GM19238 (cell line): ENCODE results near the gene ADAP1.
"Not testable (repeated sequence)": the region's sequence is repeated elsewhere in the genome, so short reads cannot be mapped to it uniquely, and the experiment has no call there.

Source experiments
- DNase-seq: peaks from one replicate; pipeline ENCODE4 v3.0.0; 2011; ENCODE audit warnings: low spot score; ENCODE audit not compliant: insufficient read length

ADAP1 gene, protein sequence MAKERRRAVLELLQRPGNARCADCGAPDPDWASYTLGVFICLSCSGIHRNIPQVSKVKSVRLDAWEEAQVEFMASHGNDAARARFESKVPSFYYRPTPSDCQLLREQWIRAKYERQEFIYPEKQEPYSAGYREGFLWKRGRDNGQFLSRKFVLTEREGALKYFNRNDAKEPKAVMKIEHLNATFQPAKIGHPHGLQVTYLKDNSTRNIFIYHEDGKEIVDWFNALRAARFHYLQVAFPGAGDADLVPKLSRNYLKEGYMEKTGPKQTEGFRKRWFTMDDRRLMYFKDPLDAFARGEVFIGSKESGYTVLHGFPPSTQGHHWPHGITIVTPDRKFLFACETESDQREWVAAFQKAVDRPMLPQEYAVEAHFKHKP

DNA sequence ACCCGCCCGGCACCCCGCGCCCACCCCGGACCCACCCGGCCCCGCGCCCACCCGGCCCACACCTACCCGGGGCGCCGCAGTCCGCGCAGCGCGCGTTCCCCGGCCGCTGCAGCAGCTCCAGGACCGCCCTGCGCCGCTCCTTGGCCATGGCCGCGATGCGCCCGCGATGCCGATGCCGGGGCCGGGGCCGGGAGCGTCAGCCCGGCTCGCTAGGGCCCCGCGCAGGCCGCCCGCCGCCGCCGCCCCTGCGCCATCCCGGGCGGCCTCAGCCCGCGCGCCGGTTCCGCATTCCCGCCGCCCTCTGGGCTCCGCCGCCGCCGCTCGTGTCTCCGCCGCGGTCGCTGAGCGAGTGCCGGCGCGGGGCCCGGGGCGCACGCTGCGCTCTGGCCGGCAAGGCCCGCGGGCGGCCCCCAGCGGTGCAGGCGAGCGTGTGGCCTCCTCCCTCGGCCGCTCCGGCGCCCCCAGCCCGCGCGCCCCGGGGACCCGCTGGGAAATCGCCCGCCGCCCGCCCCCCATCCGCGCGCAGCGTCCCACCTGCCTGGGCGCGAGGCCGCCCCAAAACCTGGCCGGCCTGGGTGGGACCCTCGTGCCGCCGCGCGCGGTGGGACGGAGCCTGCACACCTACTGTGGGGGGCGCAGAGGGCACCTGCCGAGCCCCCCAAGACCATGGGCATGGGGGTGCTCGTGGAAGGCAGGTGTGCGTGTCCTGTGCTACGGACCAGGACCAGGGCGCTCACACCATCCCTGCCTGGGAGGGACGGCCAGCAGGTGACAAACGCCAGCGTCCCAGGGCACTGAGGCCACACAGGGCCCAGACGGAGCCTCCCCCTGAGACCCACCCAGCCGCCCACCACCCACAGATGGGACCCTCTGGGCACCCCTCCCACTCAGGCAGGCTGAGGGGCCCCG, at the start of gene ADAP1:
TSS of gene ADAP1 (minus strand) at position 351 of the 909 bp plus-strand sequence. CDS start at position 148, 203 bp downstream.
- peak; percentile 79 for DNase-seq

GRCh38 chr7:1002445-1002844, 48.0 kb upstream of the ADAP1 start:
- DNase-seq = not testable (repeated sequence)

DNA sequence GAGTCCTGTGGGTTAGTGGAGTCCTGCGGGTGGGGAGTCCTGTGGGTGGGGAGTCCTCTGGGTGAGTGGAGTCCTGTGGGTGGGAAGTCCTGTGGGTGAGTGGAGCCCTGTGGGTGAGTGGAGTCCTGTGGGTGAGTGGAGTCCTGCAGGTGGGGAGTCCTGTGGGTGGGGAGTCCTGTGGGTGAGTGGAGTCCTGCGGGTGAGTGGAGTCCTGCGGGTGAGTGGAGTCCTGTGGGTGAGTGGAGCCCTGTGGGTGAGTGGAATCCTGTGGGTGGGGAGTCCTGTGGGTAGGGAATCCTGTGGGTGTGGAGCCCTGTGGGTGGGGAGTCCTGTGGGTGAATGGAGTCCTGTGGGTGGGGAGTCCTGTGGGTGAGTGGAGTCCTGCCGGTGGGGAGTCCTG, 47.5 kb upstream of the ADAP1 start:
- not testable (repeated sequence) for DNase-seq

DNA sequence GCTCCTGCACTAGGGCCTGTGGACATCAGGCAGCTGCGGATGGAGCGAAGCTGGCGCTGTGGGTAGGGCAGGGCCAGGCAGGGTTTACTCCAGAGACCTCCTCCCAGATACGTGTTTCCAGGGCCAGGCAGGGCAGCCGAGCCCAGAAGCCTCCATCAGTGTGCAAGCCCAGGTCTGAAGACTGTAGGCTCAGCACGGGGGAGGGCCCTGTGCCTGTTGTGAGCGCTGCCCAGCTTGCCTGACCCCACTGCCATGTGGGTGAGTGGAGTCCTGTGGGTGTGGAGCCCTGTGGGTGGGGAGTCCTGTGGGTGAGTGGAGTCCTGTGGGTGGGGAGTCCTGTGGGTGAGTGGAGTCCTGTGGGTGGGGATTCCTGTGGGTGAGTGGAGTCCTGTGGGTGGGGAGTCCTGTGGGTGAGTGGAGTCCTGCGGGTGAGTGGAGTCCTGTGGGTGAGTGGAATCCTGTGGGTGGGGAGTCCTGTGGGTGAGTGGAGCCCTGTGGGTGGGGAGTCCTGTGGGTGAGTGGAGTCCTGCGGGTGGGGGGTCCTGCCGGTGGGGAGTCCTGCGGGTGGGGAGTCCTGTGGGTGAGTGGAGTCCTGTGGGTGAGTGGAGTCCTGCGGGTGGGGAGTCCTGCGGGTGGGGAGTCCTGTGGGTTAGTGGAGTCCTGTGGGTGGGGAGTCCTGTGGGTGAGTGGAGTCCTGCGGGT, 46.7 kb upstream of the ADAP1 start:
- not testable (repeated sequence) for DNase-seq

DNA sequence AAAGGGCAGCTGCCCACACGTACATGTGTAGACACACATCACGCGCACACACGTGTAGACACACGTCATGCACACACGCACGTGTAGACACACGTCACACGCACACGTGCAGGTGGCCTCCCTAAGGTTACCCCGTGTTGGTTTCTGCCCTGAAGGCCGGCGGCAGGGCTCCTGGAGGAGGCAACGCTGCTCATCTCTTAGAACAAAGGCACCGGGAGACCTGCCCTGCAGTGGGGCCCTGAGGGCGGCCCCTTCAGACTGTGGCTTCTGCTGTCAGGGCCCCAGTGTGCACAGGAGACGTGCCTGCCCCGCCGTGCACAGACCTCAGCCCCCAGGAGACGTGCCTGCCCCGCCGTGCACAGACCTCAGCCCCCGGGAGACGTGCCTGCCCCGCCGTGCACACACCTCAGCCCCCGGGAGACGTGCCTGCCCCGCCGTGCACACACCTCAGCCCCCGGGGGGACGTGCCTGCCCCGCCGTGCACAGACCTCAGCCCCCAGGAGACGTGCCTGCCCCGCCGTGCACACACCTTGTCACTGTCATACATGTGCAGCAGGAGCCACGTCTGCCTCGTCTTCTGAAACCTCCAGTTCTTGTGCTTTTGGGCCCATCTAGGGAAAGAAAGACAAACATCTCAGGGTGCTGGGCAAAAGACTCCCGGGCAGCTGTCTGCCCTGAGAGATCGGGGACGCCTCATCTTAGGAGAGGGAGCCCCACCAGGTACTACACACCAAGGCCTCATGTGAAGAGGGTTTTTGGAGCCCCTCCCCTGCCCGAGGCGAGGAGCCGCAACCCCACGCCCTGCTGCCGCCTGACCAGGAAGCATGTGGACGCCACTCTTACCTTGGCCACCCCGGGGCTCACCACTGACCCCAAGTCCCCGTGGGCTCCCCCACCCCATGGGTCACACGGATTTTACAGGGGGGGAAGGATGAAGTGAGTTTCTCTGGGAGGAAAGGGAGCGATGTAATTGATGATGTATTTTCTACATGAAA, 45.8 kb upstream of the ADAP1 start:
- DNase-seq = no peak

DNA sequence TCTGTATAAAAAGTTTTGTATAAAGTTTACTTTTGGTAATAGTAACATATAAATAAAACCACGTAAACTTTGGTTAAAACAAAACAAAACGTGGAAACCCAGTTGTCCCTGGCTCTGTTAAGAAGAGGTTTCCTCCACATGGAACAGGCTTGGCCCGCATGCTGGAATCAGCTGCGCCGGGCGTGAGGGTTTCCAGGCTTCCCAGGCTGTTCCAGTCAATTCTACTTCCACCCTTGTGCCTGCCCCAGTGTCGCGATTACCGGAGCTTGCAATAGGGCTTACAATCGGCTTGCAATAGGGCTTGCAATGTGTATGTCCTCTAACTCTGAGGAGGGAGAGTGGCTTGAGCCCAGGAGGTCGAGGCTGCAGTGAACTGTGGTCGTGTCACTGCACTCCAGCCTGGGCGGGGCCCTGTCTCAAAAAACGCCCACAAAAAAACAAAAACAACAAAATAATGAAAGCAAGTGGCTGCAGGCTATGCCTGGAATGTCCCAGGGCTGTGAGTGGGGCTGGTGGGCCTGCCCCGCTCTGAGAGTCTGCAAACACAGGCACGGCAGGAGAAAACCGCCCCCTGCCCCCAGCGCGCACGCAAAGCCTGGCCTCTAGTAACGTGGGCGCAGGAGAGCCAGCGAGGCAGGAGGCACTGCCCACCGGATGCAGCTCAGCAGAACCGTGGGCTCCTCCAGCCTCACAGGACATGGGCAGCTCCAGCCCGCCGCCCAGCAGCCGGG, 44.8 kb upstream of the ADAP1 start:
- no peak for DNase-seq

DNA sequence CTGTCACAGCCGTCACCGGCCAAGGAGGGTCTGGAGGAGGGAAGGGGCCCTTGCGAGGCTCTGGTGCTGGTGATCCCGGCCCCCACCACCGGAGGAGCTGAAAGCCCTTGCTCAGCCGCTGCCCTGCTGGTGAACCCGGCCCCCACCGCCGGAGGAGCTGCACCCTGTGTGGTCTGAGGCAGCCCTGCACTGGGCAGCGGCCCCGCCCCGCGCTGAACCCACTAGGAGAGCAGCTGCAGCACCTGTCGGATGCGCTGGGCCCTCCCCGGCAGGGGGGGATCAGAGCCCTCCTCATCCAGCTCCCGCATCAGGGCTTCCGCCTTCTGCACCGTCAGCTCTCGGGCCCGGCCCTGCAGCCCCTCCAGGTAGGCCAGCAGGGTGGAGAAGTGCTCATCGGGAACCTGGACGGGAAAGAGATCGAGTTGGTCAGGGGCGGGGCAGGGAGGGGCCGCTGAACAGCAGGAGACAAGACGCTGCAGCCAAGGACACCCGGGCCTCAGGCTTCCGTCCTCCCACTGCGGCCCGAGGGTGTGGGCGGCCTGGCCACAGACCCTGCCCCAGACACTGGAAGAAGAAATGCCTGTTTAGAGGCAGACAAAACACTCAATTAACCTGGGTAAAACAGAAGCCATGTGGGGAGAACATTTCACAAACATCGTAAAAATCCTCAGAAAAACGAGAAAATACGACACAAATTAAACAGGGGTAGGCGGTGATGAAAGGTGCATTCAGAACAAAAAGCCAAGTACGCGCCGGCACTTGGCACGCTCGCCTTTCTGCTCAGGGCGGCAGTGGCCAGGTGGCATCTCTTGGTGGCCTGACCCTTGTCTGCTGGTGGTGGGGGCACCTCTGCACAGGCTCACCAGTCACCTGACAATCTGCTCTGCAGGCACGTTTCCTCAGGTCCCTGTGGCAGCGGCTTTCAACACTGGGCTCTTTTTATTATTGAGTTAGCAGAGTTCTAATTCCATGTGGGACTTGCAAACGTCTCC, 43.2 kb upstream of the ADAP1 start:
- no peak for DNase-seq

DNA sequence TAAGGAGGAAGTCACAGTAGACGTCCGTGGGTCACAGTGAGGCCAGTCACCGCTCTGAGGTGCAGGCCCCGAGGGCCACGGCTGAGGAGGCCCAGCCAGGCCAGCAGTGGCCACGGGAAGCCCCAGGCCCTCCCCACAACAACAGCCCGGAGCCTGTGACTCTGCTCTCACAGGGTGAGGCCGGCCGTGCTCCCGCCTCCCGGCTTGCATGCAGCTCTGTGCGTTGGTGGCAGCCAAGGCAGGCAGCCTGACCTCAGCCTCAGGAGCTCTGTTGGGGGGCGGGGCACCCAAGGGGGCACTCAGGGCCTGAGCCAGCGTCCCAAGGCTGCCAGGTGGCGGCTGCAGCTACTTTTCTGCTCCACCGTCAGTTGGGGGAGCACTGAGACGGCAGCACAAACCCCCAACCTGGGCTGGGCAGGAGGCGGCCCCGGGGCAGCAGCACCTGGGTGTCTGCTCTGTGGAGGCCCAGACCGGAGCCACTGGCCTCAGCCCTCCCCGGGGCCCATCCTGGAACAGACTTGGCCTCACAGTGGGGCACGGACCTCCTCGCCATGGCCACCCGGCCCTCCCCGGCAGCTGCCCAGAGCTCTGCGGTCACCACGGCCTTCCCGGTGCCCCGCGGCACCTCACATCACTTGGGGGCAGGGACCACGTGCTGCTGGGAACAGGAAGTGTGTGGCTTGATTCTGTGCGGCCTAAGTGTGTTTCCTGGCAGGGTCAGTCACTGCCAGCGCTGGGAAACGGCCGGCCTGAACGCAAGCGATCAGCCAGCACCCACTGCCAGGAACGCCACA, 41.8 kb upstream of the ADAP1 start:
- DNase-seq = no peak

GRCh38 chr7:995571-995970, 41.1 kb upstream of the ADAP1 start:
- no peak for DNase-seq

GRCh38 chr7:994592-995308, 40.3 kb upstream of the ADAP1 start:
- no peak for DNase-seq

DNA sequence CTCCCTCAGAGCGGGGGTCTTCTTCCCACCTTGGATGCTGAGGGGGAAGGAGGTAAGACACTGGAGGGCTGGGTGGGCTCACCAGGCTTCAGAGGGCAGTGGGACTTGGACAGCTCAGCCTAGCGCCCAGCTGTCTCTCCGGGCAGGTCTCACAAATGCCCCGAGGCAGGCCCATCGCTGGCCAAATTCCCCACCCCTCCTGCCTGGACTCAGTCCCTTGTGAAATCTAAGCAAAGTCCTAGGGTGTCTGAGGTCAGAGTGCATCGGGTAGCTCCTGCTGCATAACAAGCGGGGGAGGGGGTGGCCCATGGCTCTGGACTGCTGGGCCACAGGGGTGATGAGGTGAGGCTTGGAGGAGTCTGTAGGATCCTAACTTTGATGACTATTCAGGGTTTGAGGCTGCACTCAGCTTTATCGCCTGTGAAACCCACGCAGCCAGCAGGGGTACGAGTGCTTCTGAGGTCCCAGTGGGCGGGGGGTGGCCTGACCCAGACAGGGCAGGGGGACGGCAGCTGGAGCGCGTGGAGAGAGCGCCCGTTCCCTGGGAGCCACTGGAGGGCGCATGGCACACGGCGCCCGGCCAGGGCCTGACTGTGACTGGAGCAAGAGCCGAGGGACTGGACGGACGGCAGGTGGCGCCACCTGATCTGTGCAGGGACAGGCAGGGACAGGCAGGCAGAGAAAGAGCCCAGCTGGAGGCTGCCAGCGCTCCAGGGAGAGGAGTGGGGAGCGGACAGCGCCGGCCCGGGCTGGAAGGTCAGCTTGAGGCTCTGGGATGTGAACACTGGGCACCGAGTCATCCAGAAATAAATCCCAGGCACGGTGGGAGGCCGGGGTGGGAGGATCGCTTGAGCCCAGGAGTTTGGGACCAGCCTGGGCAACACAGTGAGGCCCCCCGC, 38.5 kb upstream of the ADAP1 start:
- DNase-seq = peak; percentile 96

- DNase-seq = no peak
Observed at GRCh38 chr7:991729-992656, 37.5 kb upstream of the ADAP1 start.

- DNase-seq = no peak
Observed at GRCh38 chr7:990933-991728, 36.7 kb upstream of the ADAP1 start.

GRCh38 chr7:990352-990932, 36.0 kb upstream of the ADAP1 start:
- no peak for DNase-seq
